ENCODE measurements around the gene NRDC.
A peak's percentile ranks its signal among the peaks of the same experiment; 100 is the strongest.
"Not testable (repeated sequence)": the region's sequence is repeated elsewhere in the genome, so short reads cannot be mapped to it uniquely, and the experiment has no call there.

Gene NRDC

DNA sequence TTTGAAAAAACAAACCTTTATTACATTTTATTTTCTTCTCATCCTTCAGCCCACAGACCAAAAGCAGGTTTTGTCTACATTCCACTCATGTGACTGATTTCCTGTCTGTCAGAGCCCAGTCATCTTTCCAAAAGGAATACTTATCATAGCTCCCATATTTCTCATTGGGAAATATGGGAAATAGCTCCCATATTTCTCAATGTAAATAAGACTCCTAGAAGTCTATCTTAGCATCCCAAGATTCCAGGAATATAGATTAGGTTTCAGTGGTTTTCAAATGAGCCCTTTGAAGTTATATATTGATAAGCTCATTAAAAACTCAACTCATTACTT, 19.1 kb upstream of the NRDC start (continued):
- TF ChIP-seq, protein P1, sequence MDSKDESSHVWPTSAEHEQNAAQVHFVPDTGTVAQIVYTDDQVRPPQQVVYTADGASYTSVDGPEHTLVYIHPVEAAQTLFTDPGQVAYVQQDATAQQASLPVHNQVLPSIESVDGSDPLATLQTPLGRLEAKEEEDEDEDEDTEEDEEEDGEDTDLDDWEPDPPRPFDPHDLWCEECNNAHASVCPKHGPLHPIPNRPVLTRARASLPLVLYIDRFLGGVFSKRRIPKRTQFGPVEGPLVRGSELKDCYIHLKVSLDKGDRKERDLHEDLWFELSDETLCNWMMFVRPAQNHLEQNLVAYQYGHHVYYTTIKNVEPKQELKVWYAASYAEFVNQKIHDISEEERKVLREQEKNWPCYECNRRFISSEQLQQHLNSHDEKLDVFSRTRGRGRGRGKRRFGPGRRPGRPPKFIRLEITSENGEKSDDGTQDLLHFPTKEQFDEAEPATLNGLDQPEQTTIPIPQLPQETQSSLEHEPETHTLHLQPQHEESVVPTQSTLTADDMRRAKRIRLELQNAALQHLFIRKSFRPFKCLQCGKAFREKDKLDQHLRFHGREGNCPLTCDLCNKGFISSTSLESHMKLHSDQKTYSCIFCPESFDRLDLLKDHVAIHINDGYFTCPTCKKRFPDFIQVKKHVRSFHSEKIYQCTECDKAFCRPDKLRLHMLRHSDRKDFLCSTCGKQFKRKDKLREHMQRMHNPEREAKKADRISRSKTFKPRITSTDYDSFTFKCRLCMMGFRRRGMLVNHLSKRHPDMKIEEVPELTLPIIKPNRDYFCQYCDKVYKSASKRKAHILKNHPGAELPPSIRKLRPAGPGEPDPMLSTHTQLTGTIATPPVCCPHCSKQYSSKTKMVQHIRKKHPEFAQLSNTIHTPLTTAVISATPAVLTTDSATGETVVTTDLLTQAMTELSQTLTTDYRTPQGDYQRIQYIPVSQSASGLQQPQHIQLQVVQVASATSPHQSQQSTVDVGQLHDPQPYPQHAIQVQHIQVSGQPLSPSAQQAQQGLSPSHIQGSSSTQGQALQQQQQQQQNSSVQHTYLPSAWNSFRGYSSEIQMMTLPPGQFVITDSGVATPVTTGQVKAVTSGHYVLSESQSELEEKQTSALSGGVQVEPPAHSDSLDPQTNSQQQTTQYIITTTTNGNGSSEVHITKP (tag by site-specific recombination; IDR thresholded peaks at IDR 0.05): no peak
- TF ChIP-seq, protein P2, sequence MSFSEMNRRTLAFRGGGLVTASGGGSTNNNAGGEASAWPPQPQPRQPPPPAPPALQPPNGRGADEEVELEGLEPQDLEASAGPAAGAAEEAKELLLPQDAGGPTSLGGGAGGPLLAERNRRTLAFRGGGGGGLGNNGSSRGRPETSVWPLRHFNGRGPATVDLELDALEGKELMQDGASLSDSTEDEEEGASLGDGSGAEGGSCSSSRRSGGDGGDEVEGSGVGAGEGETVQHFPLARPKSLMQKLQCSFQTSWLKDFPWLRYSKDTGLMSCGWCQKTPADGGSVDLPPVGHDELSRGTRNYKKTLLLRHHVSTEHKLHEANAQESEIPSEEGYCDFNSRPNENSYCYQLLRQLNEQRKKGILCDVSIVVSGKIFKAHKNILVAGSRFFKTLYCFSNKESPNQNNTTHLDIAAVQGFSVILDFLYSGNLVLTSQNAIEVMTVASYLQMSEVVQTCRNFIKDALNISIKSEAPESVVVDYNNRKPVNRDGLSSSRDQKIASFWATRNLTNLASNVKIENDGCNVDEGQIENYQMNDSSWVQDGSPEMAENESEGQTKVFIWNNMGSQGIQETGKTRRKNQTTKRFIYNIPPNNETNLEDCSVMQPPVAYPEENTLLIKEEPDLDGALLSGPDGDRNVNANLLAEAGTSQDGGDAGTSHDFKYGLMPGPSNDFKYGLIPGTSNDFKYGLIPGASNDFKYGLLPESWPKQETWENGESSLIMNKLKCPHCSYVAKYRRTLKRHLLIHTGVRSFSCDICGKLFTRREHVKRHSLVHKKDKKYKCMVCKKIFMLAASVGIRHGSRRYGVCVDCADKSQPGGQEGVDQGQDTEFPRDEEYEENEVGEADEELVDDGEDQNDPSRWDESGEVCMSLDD (tag by site-specific recombination; IDR thresholded peaks at IDR 0.05): no peak
- TF ChIP-seq ZNF292 (tag by site-specific recombination; IDR thresholded peaks at IDR 0.05; ENCODE audit: borderline replicate concordance, low read depth) (no peak), SALL2 (tag by site-specific recombination; IDR thresholded peaks at IDR 0.05; ENCODE audit: borderline replicate concordance) (no peak), SETDB1 (IDR thresholded peaks at IDR 0.05; ENCODE audit: insufficient read length, low read length) (no peak), ZNF596 (tag by site-specific recombination; IDR thresholded peaks at IDR 0.05) (no peak), ZNF624 (tag by site-specific recombination; IDR thresholded peaks at IDR 0.05) (no peak), ZNF449 (tag by site-specific recombination; IDR thresholded peaks at IDR 0.05) (no peak), ZNF311 (tag by site-specific recombination; IDR thresholded peaks at IDR 0.05; ENCODE audit: borderline replicate concordance) (no peak), ZNF132 (tag by site-specific recombination; IDR thresholded peaks at IDR 0.05; ENCODE audit: borderline replicate concordance) (no peak)
- TF ChIP-seq, protein P3, sequence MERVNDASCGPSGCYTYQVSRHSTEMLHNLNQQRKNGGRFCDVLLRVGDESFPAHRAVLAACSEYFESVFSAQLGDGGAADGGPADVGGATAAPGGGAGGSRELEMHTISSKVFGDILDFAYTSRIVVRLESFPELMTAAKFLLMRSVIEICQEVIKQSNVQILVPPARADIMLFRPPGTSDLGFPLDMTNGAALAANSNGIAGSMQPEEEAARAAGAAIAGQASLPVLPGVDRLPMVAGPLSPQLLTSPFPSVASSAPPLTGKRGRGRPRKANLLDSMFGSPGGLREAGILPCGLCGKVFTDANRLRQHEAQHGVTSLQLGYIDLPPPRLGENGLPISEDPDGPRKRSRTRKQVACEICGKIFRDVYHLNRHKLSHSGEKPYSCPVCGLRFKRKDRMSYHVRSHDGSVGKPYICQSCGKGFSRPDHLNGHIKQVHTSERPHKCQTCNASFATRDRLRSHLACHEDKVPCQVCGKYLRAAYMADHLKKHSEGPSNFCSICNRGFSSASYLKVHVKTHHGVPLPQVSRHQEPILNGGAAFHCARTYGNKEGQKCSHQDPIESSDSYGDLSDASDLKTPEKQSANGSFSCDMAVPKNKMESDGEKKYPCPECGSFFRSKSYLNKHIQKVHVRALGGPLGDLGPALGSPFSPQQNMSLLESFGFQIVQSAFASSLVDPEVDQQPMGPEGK (tag by site-specific recombination; IDR thresholded peaks at IDR 0.05): no peak

- H3K4me1 ChIP-seq (ENCODE audit: control insufficient read depth, insufficient read depth, low read length); H3K4me3 ChIP-seq (ENCODE audit: low read depth, low read length); H3K27ac ChIP-seq (ENCODE audit: extremely low read depth, low read depth, low read length); H3K36me3 ChIP-seq (ENCODE audit: control insufficient read depth in 2 of 2, insufficient read depth in 1 of 2, low read length in 2 of 2); CTCF ChIA-PET; POLR2A ChIA-PET; H3K9me3 ChIP-seq (ENCODE audit: control insufficient read depth, insufficient read depth, low read depth, low read length): not testable (repeated sequence)
- TF ChIP-seq ZNF146 (tag by site-specific recombination; IDR thresholded peaks at IDR 0.05): peak; percentile 68
These were observed 16.2 kb upstream of the NRDC start for GRCh38 chr1:51894748-51895147.

DNA sequence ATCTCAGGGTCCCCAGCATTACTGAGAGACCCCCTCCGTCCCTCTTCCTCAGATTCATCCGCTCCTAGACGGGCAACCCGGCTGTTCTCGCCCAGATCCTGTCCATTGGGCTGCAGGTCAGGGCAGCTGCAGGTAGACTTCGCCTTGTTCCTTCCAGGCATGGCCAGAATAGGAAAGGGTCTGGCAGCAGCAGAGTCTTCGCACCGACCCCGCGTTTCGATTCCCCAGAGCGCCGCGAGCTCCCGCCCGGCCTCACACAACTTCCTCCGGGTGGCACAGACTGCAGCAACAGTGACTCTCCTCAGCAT, 265 bp downstream of the NRDC start:
- H3K27ac ChIP-seq (ENCODE audit: extremely low read depth, low read depth, low read length): peak overlapping the region; percentile 95
- POLR2A ChIA-PET: interaction anchor here (1.0 to 1.4 kb wide), 4 partner anchors 9 to 964 kb away, joined by 3 to 4 read pairs (median 3); partner anchors contain the start of genes RNF11 and ZYG11A
- H3K4me1 ChIP-seq (ENCODE audit: control insufficient read depth, insufficient read depth, low read length): no peaks in the 10 kb centered on the region
- no peaks in the 10 kb centered on the region for H3K9me3 ChIP-seq (ENCODE audit: control insufficient read depth, insufficient read depth, low read depth, low read length)
- H3K36me3 ChIP-seq (ENCODE audit: control insufficient read depth in 2 of 2, insufficient read depth in 1 of 2, low read length in 2 of 2): peaks cover 0 to 6% of the 10 kb centered on the region in 2 experiments; a peak in 1 of 3 replicates
- H3K4me3 ChIP-seq (ENCODE audit: low read depth, low read length): peak overlapping the region; percentile 96
- CTCF ChIA-PET: interaction anchor here (0.6 kb wide), 1 partner anchor 181 kb away, joined by 4 read pairs; no protein-coding TSS in a partner anchor
- TF ChIP-seq, protein P4, sequence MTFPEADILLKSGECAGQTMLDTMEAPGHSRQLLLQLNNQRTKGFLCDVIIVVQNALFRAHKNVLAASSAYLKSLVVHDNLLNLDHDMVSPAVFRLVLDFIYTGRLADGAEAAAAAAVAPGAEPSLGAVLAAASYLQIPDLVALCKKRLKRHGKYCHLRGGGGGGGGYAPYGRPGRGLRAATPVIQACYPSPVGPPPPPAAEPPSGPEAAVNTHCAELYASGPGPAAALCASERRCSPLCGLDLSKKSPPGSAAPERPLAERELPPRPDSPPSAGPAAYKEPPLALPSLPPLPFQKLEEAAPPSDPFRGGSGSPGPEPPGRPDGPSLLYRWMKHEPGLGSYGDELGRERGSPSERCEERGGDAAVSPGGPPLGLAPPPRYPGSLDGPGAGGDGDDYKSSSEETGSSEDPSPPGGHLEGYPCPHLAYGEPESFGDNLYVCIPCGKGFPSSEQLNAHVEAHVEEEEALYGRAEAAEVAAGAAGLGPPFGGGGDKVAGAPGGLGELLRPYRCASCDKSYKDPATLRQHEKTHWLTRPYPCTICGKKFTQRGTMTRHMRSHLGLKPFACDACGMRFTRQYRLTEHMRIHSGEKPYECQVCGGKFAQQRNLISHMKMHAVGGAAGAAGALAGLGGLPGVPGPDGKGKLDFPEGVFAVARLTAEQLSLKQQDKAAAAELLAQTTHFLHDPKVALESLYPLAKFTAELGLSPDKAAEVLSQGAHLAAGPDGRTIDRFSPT (tag by site-specific recombination; IDR thresholded peaks at IDR 0.05): no peak
- TF ChIP-seq ZNF433 (tag by site-specific recombination; IDR thresholded peaks at IDR 0.05; ENCODE audit: low read depth): no peak
- TF ChIP-seq ZIC2 (tag by site-specific recombination; IDR thresholded peaks at IDR 0.05): no peak
- TF ChIP-seq ZNF121 (tag by site-specific recombination; IDR thresholded peaks at IDR 0.05): peak; percentile 18; the same call in 1 of the 2 replicates
